ENCODE measurements around the gene CCR6. TPM values are rescaled to one million over a fixed set of nuclear protein-coding genes. Genes with fewer than 3 reads are reported as not detected.

Gene CCR6
- total and polyA plus RNA-seq, 2 of the 8 experiments (the other 6 are each of a cell fraction or from before 2014, with no cell fraction given), result 0.06 TPM; not detected in 1

DNA sequence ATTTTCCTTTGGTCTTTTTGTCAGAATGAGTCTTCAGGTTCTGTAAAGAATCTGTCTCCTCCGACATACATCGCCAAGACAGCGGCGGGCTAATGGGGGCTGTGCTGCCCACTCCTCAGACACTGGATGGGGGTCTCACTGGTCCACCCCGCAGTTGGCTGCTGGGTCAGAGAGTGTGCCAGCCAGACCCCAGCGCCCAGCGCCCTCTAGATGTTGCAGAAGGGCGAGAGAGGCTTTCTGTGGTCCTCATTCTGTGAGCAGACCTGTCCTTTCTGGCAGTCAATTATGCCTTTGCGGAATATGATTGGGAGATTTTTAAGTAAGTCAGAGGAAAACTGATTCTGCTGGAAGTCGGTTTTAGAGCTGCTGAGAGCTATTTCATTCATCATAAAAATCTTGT is 7.8 kb upstream of the CCR6 start:
- FAIRE-seq, result no peak
- H3K79me2 ChIP-seq (ENCODE audit: control insufficient read depth in 1 of 2, insufficient read depth in 2 of 2, low read length in 2 of 2), result no peaks in the 10 kb centered on the region
- no peaks in the 10 kb centered on the region for H3K23me2 ChIP-seq (ENCODE audit: low read depth, low read length)
- no peak overlapping the region for H3K56ac ChIP-seq (replicated peaks; ENCODE audit: insufficient read length, low read depth, low read length)
- peaks cover 0 to 2% of the 10 kb centered on the region in 2 experiments; a peak in 1 of 4 replicates for H3K9me3 ChIP-seq (ENCODE audit: insufficient read depth in 2 of 2, low read depth in 1 of 2, low read length in 1 of 2)
- H2BK120ac ChIP-seq (replicated peaks; ENCODE audit: low read depth, low read length), result no peak overlapping the region
- no peak overlapping the region for H3K4me3 ChIP-seq (ENCODE audit: extremely low read depth in 1 of 4, insufficient read depth in 2 of 4, low read depth in 3 of 4, low read length in 4 of 4)
- H4K8ac ChIP-seq (ENCODE audit: extremely low read depth, insufficient read depth, low read length), result no peak overlapping the region
- no peak for DNase-seq (ENCODE audit: low read depth in 1 of 2, low spot score in 2 of 2)
- no peak overlapping the region for H3K27ac ChIP-seq (ENCODE audit: low read depth, low read length)
- H2AK5ac ChIP-seq (ENCODE audit: low read depth, low read length), result no peak overlapping the region
- no peaks in the 10 kb centered on the region for H3K79me1 ChIP-seq (ENCODE audit: low read depth, low read length)
- H3K4ac ChIP-seq (replicated peaks; ENCODE audit: insufficient read length, low read depth, low read length), result no peak overlapping the region
- no peaks in the 10 kb centered on the region for H3K36me3 ChIP-seq (ENCODE audit: control insufficient read depth in 2 of 4, insufficient read depth in 4 of 4, low read length in 3 of 4)
- no peak overlapping the region for H3K14ac ChIP-seq (ENCODE audit: insufficient read length)
- H3K23ac ChIP-seq (ENCODE audit: insufficient read length), result no peak overlapping the region
- H4K91ac ChIP-seq (replicated peaks; ENCODE audit: insufficient read length, low read length), result no peak overlapping the region
- no peaks in the 10 kb centered on the region for H3K27me3 ChIP-seq (replicated peaks in 1 of 4; ENCODE audit: control insufficient read depth in 3 of 4, extremely low read depth in 1 of 4, insufficient read depth in 3 of 4, low read length in 3 of 4)
- H2BK12ac ChIP-seq (ENCODE audit: low read depth, low read length), result no peak overlapping the region
- H3K4me1 ChIP-seq (replicated peaks in 1 of 4; ENCODE audit: control insufficient read depth in 3 of 4, insufficient read depth in 4 of 4, low read length in 3 of 4), result peaks cover 0 to 5% (median 0%) of the 10 kb centered on the region in 4 experiments; a peak in 3 of 7 replicates
- H4K5ac ChIP-seq (ENCODE audit: insufficient read length, low read depth, low read length), result no peak overlapping the region
- no peak overlapping the region for H2BK15ac ChIP-seq (ENCODE audit: low read length)
- H2AFZ ChIP-seq (ENCODE audit: low read length), result no peak overlapping the region
- H2BK20ac ChIP-seq (ENCODE audit: low read length), result no peak overlapping the region
- no peak overlapping the region for H3K4me2 ChIP-seq (ENCODE audit: insufficient read depth in 1 of 2, low read depth in 2 of 2, low read length in 2 of 2)
- ChIA-PET POLR2A (ENCODE audit: partially characterized antibody) (no interaction called here), CTCF (ENCODE audit: partially characterized antibody) (interaction anchor here (0.6 to 1.6 kb wide), 4 partner anchors 9 to 178 kb away, joined by 3 to 5 read pairs (median 4); no protein-coding TSS in a partner anchor)
- H2BK5ac ChIP-seq (ENCODE audit: low read depth, low read length), result no peak overlapping the region
- WGBS, 2 experiments (ENCODE audit: extremely low coverage in 1 of 2, insufficient coverage in 1 of 2, insufficient read length in 1 of 2, insufficient replicate concordance in 2 of 2, low coverage in 1 of 2, low lambda C conversion rate in 2 of 2, missing lambda C conversion rate in 1 of 2), result 81% methylated on average over 10 of the region's 10 CpGs; no CpG with 5 or more reads in 1 of the 2 experiments
- TF ChIP-seq EP300 (IDR thresholded peaks at IDR 0.05; ENCODE audit: borderline replicate concordance in 1 of 2, low read depth in 2 of 2, low read length in 2 of 2), result no peak
- TF ChIP-seq, protein P1, sequence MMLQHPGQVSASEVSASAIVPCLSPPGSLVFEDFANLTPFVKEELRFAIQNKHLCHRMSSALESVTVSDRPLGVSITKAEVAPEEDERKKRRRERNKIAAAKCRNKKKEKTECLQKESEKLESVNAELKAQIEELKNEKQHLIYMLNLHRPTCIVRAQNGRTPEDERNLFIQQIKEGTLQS (IDR thresholded peaks at IDR 0.05; ENCODE audit: insufficient read depth, low read depth, low read length), result no peak
- TF ChIP-seq SIX5 (IDR thresholded peaks at IDR 0.05; ENCODE audit: low read depth, low read length), result no peak
- peak; percentile 50 to 61 for TF ChIP-seq RAD21 (IDR thresholded peaks at IDR 0.05 in 1 of 2, conservative IDR thresholded peaks at IDR 0.05 in 1 of 2; ENCODE audit: low read depth in 2 of 2, low read length in 2 of 2)
- TF ChIP-seq, protein P2, sequence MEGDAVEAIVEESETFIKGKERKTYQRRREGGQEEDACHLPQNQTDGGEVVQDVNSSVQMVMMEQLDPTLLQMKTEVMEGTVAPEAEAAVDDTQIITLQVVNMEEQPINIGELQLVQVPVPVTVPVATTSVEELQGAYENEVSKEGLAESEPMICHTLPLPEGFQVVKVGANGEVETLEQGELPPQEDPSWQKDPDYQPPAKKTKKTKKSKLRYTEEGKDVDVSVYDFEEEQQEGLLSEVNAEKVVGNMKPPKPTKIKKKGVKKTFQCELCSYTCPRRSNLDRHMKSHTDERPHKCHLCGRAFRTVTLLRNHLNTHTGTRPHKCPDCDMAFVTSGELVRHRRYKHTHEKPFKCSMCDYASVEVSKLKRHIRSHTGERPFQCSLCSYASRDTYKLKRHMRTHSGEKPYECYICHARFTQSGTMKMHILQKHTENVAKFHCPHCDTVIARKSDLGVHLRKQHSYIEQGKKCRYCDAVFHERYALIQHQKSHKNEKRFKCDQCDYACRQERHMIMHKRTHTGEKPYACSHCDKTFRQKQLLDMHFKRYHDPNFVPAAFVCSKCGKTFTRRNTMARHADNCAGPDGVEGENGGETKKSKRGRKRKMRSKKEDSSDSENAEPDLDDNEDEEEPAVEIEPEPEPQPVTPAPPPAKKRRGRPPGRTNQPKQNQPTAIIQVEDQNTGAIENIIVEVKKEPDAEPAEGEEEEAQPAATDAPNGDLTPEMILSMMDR (IDR thresholded peaks at IDR 0.05; ENCODE audit: control extremely low read depth in 1 of 3, insufficient read depth in 1 of 3, low read depth in 1 of 3, low read length in 3 of 3), result peak; percentile 22 to 64 (median 52); a peak in 2 of 4 replicates
- TF ChIP-seq SIRT6 (IDR thresholded peaks at IDR 0.05; ENCODE audit: low read length), result no peak
- no peak overlapping the region for H3K18ac ChIP-seq (ENCODE audit: extremely low read depth, low read length)
- H3K9ac ChIP-seq (replicated peaks in 1 of 4; ENCODE audit: extremely low read depth in 1 of 4, low read depth in 3 of 4, low read length in 3 of 4), result no peak overlapping the region
- no peaks in the 10 kb centered on the region for H4K20me1 ChIP-seq (replicated peaks in 1 of 2; ENCODE audit: control insufficient read depth in 1 of 2, insufficient read depth in 2 of 2, low read length in 2 of 2)

All from H1 (cell line).